Esophagus squamous epithelium (tissue), 4 donors: ENCODE data around the gene STAG1.

ENCODE experiments used
- POLR2A ChIP-seq, 4 donors: fragments of 450-650 bp; IDR thresholded peaks; one replicate each; pipeline ENCODE4 v1.6.1; 2017; ENCODE audit warnings: antibody characterized with exemption in 4 of 4, mild to moderate bottlenecking in 4 of 4, moderate library complexity in 3 of 4
- TF ChIP-seq, protein P1 (sequence below), 6 experiments: fragments of 450-650 bp in 4 of 6; fragments of 200-600 bp in 2 of 6; sonication (generic) in 2 of 6; IDR thresholded peaks; one replicate each; pipeline ENCODE4 v1.5.1; 2016 to 2019; ENCODE audit warnings: antibody characterized with exemption in 6 of 6, mild to moderate bottlenecking in 4 of 6, moderate library complexity in 4 of 6

DNA sequence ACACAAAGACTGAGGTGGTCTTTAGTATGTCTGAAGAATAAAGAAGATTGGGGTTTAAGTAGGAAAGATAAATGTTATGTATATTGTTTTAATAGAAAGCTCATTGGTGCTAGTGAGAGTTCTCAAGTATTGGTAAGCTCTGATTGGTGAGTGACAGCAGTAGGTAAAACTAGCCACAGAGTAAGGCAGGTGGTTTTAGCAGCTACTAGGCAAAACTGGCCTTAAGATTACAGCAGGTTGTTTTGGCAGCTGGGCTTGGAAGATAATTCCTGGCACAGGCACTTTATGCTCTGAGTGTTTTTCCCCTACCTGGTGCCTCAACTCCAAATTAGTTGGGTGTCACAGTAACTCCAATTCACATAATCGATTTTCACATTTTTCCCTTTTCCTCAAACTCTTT is 66.3 kb downstream of the STAG1 start:
- TF ChIP-seq, protein P1, sequence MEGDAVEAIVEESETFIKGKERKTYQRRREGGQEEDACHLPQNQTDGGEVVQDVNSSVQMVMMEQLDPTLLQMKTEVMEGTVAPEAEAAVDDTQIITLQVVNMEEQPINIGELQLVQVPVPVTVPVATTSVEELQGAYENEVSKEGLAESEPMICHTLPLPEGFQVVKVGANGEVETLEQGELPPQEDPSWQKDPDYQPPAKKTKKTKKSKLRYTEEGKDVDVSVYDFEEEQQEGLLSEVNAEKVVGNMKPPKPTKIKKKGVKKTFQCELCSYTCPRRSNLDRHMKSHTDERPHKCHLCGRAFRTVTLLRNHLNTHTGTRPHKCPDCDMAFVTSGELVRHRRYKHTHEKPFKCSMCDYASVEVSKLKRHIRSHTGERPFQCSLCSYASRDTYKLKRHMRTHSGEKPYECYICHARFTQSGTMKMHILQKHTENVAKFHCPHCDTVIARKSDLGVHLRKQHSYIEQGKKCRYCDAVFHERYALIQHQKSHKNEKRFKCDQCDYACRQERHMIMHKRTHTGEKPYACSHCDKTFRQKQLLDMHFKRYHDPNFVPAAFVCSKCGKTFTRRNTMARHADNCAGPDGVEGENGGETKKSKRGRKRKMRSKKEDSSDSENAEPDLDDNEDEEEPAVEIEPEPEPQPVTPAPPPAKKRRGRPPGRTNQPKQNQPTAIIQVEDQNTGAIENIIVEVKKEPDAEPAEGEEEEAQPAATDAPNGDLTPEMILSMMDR (IDR thresholded peaks at IDR 0.05): no peak
- TF ChIP-seq POLR2A (IDR thresholded peaks at IDR 0.05): no peak
